ENCODE data around the gene AP5Z1.

GRCh38 chr7:4790516-4790991, 15.1 kb downstream of the AP5Z1 start:
- TF ChIP-seq CTCF (conservative IDR thresholded peaks at IDR 0.05 in 1 of 2, IDR thresholded peaks at IDR 0.05 in 1 of 2; ENCODE audit: extremely low read depth in 1 of 2, insufficient read depth in 1 of 2, low read depth in 1 of 2, low read length in 2 of 2): no peak
- no peak for TF ChIP-seq EZH2 (IDR thresholded peaks at IDR 0.05; ENCODE audit: borderline replicate concordance, low read length)
